Lung (tissue), 12 donors: ENCODE measurements around the gene TECTA. TPM values are rescaled to one million over a fixed set of nuclear protein-coding genes. Genes with fewer than 3 reads are reported as not detected.

Source experiments
- ATAC-seq: fragments of 200-7000 bp; cut with Tn5 transposase; one replicate; pipeline ENCODE4 v1.9.1; 2020; ENCODE audit warnings: moderate number of reproducible peaks; ENCODE audit not compliant: insufficient read depth, low FRiP score
- DNase-seq, 3 donors: peaks; one replicate each; pipeline ENCODE4 v3.0.0-alpha.2; 2013 to 2017
- H3K27ac ChIP-seq, 2 donors: one replicate each; pipeline ENCODE4 v1.5.1; 2013; ENCODE audit warnings: mild to moderate bottlenecking in 2 of 2, moderate library complexity in 2 of 2, control low read depth in 1 of 2, inconsistent platforms in 1 of 2, low read depth in 1 of 2, low read length in 1 of 2
- H3K27me3 ChIP-seq, 3 donors: one replicate each; pipeline ENCODE4 v1.5.1; 2013; ENCODE audit warnings: low read length in 2 of 3; ENCODE audit not compliant: control insufficient read depth in 3 of 3, insufficient read depth in 3 of 3
- H3K36me3 ChIP-seq, 4 donors: one replicate each; pipeline ENCODE4 v1.5.1; 2013; ENCODE audit warnings: low read length in 4 of 4, mild to moderate bottlenecking in 1 of 4, moderate library complexity in 1 of 4; ENCODE audit not compliant: control insufficient read depth in 4 of 4, insufficient read depth in 4 of 4
- H3K4me1 ChIP-seq, 5 donors: one replicate each; pipeline ENCODE4 v1.5.1; 2013; ENCODE audit warnings: low read length in 5 of 5, mild to moderate bottlenecking in 2 of 5, moderate library complexity in 1 of 5; ENCODE audit not compliant: control insufficient read depth in 5 of 5, insufficient read depth in 5 of 5
- H3K4me3 ChIP-seq: one replicate; pipeline ENCODE4 v1.5.1; 2013; ENCODE audit warnings: mild to moderate bottlenecking, control low read depth, moderate library complexity
- H3K9ac ChIP-seq, 2 donors: one replicate each; pipeline ENCODE4 v1.5.1; 2013; ENCODE audit warnings: low read length in 2 of 2, control low read depth in 1 of 2; ENCODE audit not compliant: insufficient read depth in 1 of 2
- H3K9me3 ChIP-seq, 4 donors: one replicate each; pipeline ENCODE4 v1.5.1; 2013; ENCODE audit warnings: low read length in 3 of 4, mild to moderate bottlenecking in 1 of 4, moderate library complexity in 1 of 4; ENCODE audit not compliant: control insufficient read depth in 4 of 4, insufficient read depth in 3 of 4
- WGBS, 2 donors: extraction: QIAGEN DNeasy Blood & Tissue Kit; methylation state at CpG; one replicate each; pipeline ENCODE4 v1.1.7; 2013; 5-methylcytosine and 5-hydroxymethylcytosine counted together
- polyA plus RNA-seq, 2 donors: library from polyadenylated mRNA; stranded (reverse); fragments of 200-250 nt; gene quantifications; one replicate each; pipeline ENCODE4 v1.2.1, GENCODE V29; 2013
- total RNA-seq, 2 donors: library from RNA; depleted of rRNA in 1 of 2; stranded (reverse); fragments of >200 nt in 1 of 2; gene quantifications; one replicate each; pipeline ENCODE4 v1.2.1, GENCODE V29; 2014 to 2021
- TF ChIP-seq, protein P1 (sequence below): IDR thresholded peaks from 2 replicates; pipeline ENCODE4 v1.5.1; 2012; ENCODE audit warnings: mild to moderate bottlenecking; ENCODE audit errors: control extremely low read depth, extremely low read depth
- donor health status: control.
- donor health status: control.
- donor health status: Bipolar disorder and iron deficiency.
- donor health status: healthy.
- donor health status: DM: yes; HTN: yes; CAD: no.

Gene TECTA
- total and polyA plus RNA-seq, 4 donors, result 0.35 to 2.5 (median 0.82) TPM

DNA sequence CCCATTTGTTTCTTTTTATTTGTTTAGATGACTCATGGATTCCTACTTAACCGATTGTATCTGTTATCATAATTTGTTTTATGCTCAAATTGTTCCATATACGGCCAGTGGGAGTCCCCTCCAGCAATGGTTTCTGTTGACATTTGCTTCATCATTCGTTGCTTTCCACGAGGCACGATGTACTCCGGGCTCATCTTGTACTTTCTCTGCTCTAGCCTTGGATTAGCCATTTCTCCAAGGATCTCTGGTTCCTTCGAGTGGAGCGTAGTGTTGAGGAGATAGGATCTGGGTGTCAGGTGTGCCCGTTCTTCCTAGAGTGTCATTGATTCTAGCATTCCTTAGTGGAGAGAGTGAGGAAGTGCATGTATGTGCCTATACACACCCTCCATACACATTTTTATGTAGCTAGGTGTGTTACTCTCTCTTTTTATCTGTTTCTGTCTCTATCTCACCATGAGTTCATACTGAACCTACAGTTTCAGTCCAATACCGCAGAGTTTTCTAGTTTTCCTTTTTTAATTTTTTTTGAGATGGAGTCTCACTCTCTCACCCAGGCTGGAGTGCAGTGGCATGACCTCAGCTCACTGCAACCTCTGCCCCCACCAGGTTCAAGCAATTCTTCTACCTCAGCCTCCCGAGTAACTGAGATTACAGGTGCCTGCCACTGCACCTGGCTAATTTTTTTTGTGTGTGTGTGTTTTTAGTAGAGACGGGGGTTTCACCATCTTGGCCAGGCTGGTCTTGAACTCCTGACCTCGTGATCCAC, 31.4 kb downstream of the TECTA start:
- TF ChIP-seq, protein P1, sequence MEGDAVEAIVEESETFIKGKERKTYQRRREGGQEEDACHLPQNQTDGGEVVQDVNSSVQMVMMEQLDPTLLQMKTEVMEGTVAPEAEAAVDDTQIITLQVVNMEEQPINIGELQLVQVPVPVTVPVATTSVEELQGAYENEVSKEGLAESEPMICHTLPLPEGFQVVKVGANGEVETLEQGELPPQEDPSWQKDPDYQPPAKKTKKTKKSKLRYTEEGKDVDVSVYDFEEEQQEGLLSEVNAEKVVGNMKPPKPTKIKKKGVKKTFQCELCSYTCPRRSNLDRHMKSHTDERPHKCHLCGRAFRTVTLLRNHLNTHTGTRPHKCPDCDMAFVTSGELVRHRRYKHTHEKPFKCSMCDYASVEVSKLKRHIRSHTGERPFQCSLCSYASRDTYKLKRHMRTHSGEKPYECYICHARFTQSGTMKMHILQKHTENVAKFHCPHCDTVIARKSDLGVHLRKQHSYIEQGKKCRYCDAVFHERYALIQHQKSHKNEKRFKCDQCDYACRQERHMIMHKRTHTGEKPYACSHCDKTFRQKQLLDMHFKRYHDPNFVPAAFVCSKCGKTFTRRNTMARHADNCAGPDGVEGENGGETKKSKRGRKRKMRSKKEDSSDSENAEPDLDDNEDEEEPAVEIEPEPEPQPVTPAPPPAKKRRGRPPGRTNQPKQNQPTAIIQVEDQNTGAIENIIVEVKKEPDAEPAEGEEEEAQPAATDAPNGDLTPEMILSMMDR, result no peak
- peaks cover 0 to 2% (median 0%) of the 10 kb centered on the region in 4 donors for H3K36me3 ChIP-seq
- no peaks in the 10 kb centered on the region for H3K27me3 ChIP-seq
- H3K9me3 ChIP-seq, result no peaks in the 10 kb centered on the region
- H3K27ac ChIP-seq, result no peak overlapping the region
- peaks cover 0 to 4% (median 0%) of the 10 kb centered on the region in 5 donors for H3K4me1 ChIP-seq
- no peak for ATAC-seq
- no peak for DNase-seq
- no peak overlapping the region for H3K9ac ChIP-seq
- H3K4me3 ChIP-seq, result no peak overlapping the region
- WGBS, 2 donors, result 85 to 92% methylated on average over 13 of the region's 13 CpGs

DNA sequence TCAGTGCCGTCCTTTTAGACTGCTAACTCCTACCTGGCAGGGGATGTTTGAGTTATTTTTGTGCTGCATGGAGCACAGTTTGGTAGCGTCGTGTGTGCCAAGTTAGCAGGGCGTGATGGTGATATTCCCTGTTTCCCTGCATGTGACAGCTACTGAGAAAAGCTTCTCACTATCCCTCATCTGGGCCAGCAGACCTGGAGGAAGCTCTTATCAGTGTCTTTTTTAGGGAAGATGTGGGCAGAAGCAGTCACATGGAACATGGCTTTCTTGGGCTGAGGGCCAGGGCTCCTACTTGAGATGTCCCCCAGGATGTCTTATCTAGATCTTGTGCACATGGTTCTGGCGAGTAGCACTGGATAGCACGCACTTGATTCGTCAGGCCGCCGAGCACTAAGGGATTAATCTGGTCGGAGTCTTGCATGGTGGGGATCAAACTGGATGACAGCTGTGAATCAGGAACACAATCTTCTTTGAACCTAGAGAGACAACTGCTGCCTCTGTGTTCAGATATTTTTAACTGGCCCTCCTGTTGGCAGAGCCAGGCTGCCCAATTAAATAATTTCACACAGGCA, 33.8 kb downstream of the TECTA start:
- DNase-seq (no peak), ATAC-seq (no peak)
- H3K4me1 ChIP-seq, result peaks cover 0 to 4% (median 0%) of the 10 kb centered on the region in 5 donors
- H3K36me3 ChIP-seq, result peaks cover 0 to 2% (median 0%) of the 10 kb centered on the region in 4 donors
- 84 to 85% methylated on average over 10 of the region's 10 CpGs for WGBS, 2 donors
- H3K27ac ChIP-seq, result no peak overlapping the region
- no peak overlapping the region for H3K9ac ChIP-seq
- no peak overlapping the region for H3K4me3 ChIP-seq
- TF ChIP-seq, protein P1, result no peak
- no peaks in the 10 kb centered on the region for H3K27me3 ChIP-seq
- no peaks in the 10 kb centered on the region for H3K9me3 ChIP-seq

DNA sequence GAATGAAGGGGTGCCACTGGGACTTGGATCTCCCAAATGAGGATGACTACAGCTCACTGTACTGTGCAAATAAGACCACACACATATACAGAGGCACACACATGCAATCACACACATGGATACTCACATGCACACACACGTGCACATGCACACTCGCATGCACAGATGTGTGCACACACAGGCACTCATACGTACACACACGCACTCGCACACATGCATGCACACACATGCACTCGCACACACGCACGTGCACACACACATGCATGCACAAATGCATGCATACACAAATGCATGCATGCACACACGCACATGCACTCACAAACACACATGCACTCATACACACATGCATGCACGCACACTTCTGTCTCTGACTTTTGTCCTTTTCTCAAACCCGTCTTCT, 36.0 kb downstream of the TECTA start:
- 88 to 89% methylated on average over 11 of the region's 11 CpGs for WGBS, 2 donors
- TF ChIP-seq, protein P1, result no peak
- no peaks in the 10 kb centered on the region for H3K9me3 ChIP-seq
- peaks cover 0 to 4% (median 0%) of the 10 kb centered on the region in 5 donors for H3K4me1 ChIP-seq
- no peak for DNase-seq
- peaks cover 0 to 2% (median 0%) of the 10 kb centered on the region in 4 donors for H3K36me3 ChIP-seq
- no peak overlapping the region for H3K4me3 ChIP-seq
- no peaks in the 10 kb centered on the region for H3K27me3 ChIP-seq
- H3K9ac ChIP-seq, result no peak overlapping the region
- no peak overlapping the region for H3K27ac ChIP-seq
- ATAC-seq, result no peak
